Pons (tissue), 1 donor: ENCODE results near the gene SKA3.
"Not testable (repeated sequence)": the region's sequence is repeated elsewhere in the genome, so short reads cannot be mapped to it uniquely, and the experiment has no call there.

Experiments
- DNase-seq: peaks from one replicate; pipeline ENCODE4 v3.0.0-alpha.2; 2016; ENCODE audit warnings: low spot score

SKA3 gene

DNA sequence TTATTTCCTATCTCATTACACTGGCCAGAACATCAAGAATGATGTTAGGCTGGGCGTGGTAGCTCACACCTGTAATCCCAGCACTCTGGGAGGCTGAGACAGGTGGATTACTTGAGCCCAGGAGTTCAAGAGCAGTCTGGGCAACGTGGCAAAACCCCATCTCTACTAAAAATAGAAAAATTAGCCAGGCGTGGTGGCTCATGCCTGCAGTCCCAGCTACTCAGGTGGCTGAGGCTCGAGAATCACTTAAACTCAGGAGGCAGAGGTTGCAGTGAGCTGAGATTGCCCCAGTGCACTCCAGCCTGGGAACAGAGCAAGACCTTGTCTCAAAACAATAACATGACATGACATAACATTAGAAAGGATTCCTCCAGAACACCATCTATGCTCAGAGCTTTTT is 10.7 kb downstream of the SKA3 start:
- DNase-seq, result not testable (repeated sequence)

GRCh38 chr13:21164631-21165030 is 11.7 kb downstream of the SKA3 start:
- DNase-seq, result no peak

GRCh38 chr13:21152251-21152899 is 24.0 kb downstream of the SKA3 start:
- no peak for DNase-seq

DNA sequence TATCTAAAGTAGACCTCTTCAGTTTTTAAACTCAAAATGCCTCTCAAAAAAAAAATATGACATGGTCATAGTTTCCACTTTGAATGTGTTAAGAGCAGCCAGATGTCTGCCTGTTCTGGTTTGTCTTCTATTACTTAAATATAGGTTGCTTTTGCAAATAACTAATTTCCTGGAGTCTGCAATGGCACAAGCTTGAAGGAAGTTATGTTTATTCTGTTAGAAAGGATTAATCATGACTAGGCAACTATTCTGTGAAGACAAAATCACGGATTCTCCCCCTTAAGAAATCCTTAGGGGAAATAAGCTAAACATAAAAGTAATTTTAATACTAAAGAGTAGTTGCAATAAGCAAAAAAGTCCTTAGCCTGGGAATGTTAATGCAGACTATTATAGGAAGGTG is 26.3 kb downstream of the SKA3 start:
- no peak for DNase-seq

DNA sequence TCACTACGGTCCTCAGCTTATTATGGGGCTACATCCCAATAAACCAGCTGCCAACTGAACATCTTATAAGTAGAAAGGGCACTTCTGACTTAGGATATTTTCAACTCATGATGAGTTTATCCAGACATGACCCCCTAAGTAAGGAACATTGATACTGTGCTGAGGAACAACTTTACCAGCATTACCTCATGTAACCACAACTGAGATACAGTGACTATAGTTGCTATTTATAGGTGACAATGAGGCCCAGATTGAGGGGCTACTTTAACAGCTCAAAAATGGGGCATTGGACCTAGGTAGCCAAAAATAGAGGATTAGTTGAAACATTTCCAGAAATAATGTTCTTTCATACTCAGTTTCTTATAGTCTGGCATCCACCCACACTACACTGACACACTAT is 26.8 kb downstream of the SKA3 start:
- no peak for DNase-seq

GRCh38 chr13:21148557-21149258 is 27.6 kb downstream of the SKA3 start:
- DNase-seq, result no peak

GRCh38 chr13:21147827-21148226 is 28.5 kb downstream of the SKA3 start:
- DNase-seq, result no peak

GRCh38 chr13:21142766-21143165 is 33.6 kb downstream of the SKA3 start:
- no peak for DNase-seq

- no peak for DNase-seq
Measured at GRCh38 chr13:21139374-21139773, 37.0 kb downstream of the SKA3 start.

GRCh38 chr13:21138561-21138960 is 37.8 kb downstream of the SKA3 start:
- no peak for DNase-seq

GRCh38 chr13:21137696-21138095 is 38.7 kb downstream of the SKA3 start:
- DNase-seq, result no peak

DNA sequence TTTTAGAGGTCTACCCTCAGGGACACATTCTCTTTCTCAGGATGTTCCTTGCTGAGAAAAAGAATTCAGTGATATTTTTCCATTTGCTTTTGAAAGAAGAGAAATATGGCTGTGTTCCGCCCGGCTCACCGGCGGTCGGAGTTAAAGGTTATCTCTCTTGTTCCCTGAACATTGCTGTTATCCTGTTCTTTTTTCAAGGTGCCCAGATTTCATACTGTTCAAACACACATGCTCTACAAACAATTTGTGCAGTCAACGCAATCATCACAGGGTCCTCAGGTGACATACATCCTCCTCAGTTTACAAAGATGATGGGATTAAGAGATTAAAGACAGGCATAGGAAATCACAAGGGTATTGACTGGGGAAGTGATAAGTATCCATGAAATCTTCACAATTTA is 40.5 kb downstream of the SKA3 start:
- not testable (repeated sequence) for DNase-seq

GRCh38 chr13:21134475-21134874 is 41.9 kb downstream of the SKA3 start:
- no peak for DNase-seq

DNA sequence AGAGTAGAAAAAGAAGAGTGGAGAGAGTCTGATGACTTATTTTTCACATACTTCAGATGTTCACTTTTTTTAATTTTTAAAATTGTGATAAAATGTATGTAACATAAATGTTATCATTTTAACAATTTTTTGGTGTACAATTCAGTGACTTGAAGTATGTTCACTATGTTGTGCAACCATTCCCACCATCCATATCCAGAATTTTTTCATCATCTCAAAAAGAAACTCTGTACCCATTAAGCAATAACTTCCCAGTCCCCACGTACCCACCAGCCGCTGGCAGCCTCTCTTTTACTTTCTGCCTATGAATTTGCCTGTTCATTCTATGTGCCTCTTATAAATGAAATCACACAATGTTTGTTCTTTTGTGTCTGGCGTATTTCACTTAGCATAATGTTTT is 43.3 kb downstream of the SKA3 start:
- no peak for DNase-seq

GRCh38 chr13:21130116-21130515 is 46.2 kb downstream of the SKA3 start:
- no peak for DNase-seq

DNA sequence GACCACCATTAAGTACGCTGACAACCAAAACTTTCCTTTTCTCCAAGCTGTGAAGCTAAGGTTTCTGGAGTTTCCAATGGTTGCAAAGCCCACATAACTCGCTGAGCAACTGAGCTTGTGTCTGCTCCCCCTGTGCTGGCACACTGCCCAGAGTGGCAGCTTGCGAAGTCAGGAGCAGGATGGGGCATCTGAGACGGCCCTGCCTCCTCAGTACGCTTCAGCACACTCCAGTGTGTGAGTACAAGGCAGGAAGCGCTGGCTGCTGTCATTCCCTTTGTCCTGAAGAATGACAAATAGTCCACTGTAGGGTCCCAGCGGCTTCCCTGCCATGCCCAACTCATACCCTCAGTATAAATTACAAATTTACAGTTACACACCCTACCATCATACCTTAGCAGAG is 51.5 kb downstream of the SKA3 start:
- no peak for DNase-seq

DNA sequence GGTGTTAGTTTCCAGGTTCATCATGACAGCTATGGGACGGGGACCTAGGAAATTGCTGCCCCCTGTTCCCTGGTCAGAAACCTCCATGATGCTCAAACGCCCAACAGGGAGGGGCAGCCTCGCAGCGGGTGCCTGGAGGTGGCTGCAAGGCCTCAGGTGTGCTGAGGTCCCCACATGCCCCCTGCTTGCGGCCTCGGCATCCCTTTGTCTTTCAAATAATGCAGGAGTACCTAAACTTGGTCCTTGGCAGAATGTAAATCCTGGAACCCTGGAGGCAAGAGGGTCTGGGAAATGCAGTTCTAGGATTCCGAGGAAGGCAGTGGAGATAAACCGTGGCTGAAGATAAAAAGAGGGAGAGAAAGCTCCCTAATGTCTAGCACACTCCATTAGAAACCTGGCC is 52.4 kb downstream of the SKA3 start:
- DNase-seq, result no peak

- no peak for DNase-seq
Measured at GRCh38 chr13:21121616-21122015, 54.7 kb downstream of the SKA3 start.

- DNase-seq, result no peak
Measured at GRCh38 chr13:21120191-21120590, 56.2 kb downstream of the SKA3 start.

GRCh38 chr13:21119526-21119925 is 56.8 kb downstream of the SKA3 start:
- DNase-seq, result no peak

DNA sequence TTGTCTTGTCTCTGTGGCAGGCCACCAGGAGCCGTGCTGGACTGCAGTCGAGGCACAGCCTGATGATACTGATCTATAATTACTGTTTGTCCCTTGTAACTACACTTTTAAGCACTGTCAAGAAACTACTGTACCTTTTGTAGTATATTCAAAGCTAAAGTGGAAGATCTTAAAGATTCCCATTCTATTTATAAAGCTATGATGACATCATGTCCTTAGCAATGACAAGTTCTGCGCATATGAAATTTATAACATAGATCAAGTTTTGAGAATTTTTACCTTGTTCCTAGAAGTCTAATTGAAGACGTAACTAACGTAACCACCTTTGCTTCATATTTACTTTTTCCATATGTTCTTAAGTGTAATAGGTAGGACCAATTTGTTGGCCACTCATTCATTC is 58.2 kb downstream of the SKA3 start:
- no peak for DNase-seq

GRCh38 chr13:21117104-21117809 is 59.1 kb downstream of the SKA3 start:
- no peak for DNase-seq

GRCh38 chr13:21116141-21116540 is 60.2 kb downstream of the SKA3 start:
- DNase-seq, result no peak
